Measurements from ENCODE around the gene ATP11A.

Gene ATP11A

DNA sequence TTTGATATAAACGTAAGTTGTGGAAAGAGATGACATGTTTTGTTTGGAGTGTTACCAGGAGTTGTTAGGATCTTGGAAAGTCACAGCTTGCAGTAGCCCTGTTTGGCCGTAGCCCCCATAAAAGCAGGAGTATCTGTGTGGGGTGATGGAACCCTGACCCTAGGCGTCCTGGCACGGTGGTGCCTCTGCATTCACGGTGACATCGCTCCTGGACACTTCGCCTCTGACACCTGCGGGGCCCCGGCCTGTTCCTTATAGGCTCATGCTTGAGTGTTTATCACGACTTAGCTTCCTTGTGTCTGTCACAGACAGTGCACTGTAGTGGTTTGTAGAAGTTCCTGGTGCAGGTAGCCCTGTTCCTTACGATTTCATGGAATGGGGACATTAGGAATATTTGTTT is 74.2 kb downstream of the ATP11A start:
- no peak for DNase-seq

GRCh38 chr13:112764864-112765561 is 75.2 kb downstream of the ATP11A start:
- DNase-seq, result no peak

DNA sequence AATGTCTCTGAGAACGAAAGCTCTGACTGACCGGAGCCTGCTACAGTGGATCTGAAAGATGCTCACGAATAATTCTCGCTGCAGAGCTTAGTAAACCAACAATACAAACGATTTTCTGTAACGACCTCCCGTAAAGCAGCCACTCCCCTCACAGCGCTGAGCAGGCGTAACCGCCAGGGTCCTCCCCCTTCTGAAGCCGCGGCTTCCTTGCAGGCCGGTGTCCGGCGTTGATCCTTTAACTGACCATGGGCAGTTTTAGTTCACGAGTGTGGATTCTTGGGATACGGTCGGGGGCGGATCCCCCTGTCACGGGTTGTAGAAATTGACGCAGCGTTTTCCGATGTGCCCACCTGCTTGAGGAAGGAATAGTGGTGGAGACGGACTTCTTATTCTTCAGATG is 75.9 kb downstream of the ATP11A start:
- no peak for DNase-seq

- no peak for DNase-seq
Measured at GRCh38 chr13:112766336-112766735, 76.5 kb downstream of the ATP11A start.

DNA sequence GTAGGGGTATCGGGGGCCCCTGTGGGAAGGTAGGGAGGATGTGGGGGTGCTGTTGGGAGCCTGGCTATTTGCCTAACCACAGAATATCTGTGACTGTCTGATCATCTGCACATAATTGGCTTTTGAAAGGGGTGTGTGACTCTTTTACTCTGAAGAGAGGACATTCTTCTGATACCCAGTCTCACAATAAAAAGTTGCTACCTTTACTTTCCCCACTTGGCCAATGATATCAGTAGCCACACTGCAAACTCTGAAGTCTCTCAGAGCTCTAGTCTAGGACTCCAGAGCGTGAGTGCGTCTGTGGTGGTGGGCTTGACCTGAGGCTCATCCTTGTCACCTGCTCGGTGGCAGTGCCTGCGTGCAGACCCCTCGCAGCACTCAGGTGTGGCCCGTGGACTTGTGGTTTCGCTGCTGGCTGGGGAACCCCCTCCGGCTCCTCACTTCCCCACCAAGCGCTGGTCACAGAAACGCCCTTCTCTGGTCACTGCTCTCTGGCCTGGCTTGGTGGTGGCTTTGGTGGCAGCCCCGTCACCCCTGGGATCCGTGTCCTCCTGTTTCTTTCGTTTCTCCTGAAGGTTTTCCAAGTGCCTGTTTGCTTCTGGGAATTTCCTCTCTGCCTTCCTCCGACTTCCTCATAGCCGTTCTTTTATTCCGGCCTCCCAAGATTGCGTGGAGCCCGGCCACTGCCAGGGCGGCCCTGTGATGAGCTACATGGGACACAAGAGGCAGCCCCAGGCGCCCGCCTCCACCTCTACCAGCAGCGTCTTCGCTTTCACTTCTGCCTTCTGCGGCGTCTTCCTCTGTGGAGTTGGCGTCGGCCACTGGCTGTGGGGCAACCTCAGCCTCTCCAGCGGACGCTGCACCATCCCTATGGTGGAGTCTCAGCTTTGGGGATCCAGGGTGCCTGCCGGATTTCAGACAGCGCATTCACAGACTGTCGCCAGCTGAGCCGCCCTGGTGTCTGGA is 78.0 kb downstream of the ATP11A start:
- no peak for DNase-seq

DNA sequence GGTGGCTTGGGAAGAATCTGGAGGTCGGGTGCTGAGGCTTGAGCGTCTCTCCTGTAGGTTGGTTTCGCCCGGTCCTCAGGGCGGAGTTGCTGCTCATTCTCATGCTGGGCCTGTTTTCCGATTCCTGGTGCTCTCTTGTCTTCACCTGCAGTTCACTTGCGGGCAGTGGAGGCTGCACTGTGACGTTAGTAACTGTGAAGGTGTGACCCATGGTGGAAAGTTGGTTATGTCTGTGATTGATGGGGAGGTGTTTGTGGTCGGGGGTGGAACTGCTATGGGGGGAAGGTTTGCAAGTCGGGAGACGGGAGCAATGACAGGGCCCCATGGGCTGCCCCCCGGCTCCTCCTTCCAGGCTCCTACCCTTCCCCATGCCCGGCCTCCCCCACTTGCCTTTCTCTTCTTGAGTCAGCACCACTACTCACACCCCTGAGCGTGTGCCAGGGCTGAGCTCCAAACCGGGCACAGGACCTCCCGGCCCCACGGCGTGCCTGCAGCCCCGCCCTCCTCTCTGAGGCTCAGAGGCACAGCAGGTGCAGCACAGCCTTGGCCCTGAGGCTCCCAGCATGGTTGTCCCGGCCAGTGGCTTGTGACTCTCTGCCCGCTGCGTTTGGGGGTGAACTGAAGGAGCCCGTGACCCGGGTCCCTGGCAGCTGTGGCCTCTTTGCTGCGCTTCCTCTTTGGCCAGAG is 79.1 kb downstream of the ATP11A start:
- no peak for DNase-seq

DNA sequence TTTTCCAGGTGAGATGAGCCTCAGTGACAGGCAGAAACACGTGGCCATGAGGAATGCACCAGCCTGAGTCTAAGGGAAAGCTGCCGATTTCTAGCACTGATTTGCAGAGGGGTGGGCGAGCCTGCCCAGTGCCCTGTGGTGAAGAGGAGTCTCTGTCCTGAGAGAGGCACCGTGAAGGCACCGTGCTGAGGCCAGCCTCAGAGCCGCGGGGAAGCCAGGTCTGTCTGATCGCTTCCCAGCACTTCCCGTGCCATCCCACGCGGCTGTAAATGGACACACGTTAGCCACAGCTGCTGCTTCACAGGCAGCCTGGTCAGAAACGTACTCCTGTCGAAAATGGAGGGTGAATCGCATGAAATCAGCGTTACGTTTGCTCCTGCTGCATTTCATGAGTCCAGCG is 79.8 kb downstream of the ATP11A start:
- DNase-seq, result no peak

DNA sequence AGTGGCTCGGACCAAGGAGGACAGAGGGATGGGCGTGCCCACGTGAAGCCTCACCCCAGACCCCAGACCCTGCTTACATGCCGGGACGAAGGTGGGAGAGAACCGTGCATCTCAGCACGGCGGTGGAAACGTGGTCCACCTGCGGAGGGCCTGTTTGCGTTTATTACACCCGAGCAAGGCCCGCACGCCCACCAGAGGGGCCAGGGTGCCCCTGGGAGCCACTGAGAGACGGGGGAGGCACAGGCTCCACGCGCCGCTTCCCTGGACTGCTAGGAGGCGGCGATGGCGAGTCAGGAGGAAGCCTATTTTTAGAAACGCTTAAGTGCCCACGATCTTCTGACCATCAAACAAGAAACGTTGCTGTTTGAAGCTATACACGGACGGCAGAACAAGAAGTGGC is 80.7 kb downstream of the ATP11A start:
- peak; percentile 94 for DNase-seq

GRCh38 chr13:112771139-112771876 is 81.5 kb downstream of the ATP11A start:
- DNase-seq, result no peak

DNA sequence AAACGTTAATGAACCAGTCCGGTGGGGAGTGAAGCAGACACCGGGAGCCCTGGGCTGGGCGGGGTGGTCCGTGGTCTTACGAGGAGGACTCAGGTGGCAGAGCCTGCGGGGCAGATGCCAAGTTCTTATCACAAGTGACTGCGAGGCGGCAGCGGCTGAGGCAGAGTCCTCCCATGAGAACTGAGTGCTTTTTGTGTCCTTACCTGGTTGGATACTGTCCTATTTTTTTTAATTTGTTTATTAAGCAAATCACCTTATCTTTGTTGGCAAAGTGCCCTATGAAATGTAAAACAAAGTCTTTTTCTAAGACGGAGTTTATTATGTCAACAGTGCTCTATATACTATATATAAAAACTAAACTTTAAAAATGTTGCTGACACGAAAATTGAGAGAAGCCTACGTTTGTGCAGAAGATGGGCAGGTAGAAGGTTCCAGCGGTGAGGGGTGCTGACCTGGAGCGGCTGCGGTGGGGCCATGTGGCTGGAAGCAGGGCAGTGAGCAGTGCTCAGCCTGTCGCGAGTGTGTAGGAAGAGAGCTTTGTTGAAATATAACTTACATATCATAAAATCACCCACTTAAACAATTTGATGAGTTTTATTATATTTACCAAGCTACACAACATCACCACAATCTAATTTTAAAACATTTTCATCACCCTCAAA is 82.2 kb downstream of the ATP11A start:
- DNase-seq, result peak; percentile 92

- DNase-seq, result no peak
Measured at GRCh38 chr13:112772539-112772909, 82.7 kb downstream of the ATP11A start.

- DNase-seq, result no peak
Measured at GRCh38 chr13:112772929-112773328, 83.1 kb downstream of the ATP11A start.

GRCh38 chr13:112773601-112774447 is 84.0 kb downstream of the ATP11A start:
- DNase-seq, result no peak

- DNase-seq, result no peak
Measured at GRCh38 chr13:112774448-112774792, 84.6 kb downstream of the ATP11A start.

DNA sequence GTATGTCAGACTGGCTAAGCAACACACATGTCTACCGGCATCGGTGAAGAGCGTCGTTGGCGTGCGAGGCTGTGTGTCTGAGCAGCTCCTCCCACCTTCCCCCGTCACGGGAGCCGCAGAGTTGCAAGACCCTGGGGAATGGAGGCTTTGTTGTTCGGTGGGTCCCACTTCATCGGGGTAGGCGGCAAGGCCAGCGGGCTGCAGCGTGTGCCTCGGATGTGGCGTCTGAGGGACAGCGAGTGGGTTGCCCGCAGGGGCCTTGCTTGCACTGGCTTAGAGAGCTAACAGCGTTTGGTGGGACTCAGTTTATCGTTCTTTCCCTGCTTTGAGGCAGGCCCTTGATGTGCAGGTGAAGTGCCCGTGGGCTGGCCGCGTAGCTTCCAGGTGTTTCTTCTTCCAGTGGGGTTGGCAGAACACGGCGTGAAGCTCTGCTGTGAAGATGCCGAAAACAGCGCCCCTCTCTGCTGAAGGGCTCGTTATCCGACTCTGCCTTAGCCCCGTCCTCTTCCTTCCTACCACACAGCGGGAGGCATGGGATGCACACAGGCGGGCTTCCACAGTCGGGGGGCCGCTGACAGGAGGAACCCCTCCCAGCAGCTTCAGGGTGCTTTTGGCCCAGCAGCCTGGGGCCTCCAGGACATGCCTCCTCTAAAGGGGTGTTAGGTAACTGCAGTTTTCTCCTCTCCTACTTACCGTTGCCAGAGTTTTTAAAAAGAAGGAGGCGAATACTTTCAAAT is 85.2 kb downstream of the ATP11A start:
- DNase-seq, result no peak

- DNase-seq, result no peak
Measured at GRCh38 chr13:112775791-112776279, 86.0 kb downstream of the ATP11A start.

DNA sequence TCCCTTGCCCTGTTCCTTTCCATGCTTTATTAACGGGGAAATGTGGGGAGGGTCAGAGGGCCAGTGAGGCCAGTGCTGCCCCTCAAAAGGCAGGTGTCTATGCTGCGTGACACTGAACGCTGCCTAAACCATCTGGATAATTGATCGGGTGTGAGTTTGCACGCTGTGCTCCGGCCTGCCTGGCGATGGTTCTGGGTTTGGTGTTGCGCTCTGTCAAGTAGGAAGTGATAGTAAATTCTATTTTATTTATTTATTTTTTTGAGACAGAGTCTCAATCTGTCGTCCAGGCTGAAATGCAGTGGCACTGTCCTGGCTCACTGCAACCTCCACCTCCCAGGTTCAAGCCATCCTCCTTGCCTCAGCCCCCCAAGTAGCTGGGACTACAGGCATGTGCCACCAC is 86.5 kb downstream of the ATP11A start:
- no peak for DNase-seq

GRCh38 chr13:112776971-112777370 is 87.1 kb downstream of the ATP11A start:
- DNase-seq, result no peak

GRCh38 chr13:112777637-112778406 is 88.0 kb downstream of the ATP11A start:
- no peak for DNase-seq
